Astrocyte (in vitro differentiated cells and primary cell): ENCODE results near the gene STX12.

Experiments used
- CTCF ChIP-seq: IDR thresholded peaks from 2 replicates; pipeline ENCODE4 v1.5.1; 2011; ENCODE audit warnings: low read depth, mild to moderate bottlenecking, inconsistent platforms, low read length, moderate library complexity; ENCODE audit not compliant: insufficient read depth
- EZH2 ChIP-seq: IDR thresholded peaks from 2 replicates; pipeline ENCODE4 v1.6.1; 2012; ENCODE audit warnings: mild to moderate bottlenecking, low read length, inconsistent platforms; ENCODE audit not compliant: insufficient read depth

GRCh38 chr1:27752360-27752759 lies 20.7 kb upstream of the STX12 start:
- TF ChIP-seq EZH2 (no peak), CTCF (no peak)
